Eye (tissue), 1 donor: Measurements from ENCODE around the gene MAPKAP1.

Source experiments
- DNase-seq: peaks from one replicate; pipeline ENCODE4 v3.0.0-alpha.2; 2015

The MAPKAP1 gene

DNA sequence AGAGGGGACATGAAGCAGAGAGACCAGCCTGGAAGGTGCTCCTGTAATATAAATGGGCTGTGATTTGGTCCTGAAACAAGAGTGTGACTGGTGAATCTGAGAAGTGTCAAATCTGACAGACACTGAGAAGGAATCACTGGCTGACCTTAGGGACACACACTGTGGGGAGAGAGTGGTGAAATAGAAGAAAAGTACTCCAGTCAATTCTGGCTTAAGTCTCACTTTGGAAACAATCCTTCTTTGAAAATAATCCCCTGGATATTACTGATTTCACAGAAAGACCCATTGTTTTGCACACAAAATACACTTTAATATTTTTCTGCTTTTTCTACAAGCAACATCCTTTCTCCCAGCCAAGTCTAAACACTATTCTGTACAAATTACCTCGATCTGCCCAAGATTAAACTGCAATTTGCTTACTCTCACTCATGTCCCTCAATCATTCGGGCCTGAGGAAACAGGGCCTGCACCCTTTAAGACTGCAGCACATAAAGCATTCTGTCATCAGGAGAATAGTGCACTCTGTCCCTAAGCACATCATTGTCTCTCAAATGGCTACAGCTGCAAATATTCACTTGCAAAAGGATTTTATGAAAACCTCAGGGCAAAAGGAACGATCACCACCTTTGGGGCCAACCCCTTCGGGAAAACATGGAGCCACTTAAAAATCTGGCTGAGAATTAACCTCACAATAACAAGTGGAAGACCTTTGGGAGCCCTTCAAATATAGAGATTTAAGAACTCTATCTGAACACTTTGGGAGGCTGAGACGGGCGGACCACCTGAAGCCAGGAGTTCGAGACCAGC, 68.6 kb downstream of the MAPKAP1 start:
- DNase-seq, result no peak

DNA sequence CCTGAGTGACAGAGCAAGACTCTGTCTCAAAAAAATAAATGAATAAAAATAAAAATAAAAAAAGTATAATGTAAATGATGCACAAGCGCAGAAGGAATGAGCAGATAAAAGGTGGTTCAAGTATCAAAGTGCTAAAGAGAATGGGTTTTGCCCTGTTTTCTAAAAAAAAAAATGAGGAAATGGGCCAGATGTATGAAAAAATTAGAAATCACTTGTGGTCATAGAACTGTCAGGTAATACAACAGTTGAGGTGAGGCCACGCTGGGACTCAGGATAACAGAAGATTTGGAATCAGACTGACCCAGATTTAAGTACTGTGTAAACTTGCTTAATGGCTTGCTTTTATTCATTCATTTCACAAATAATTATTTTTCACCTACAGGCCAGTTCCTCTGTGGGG, 69.8 kb downstream of the MAPKAP1 start:
- DNase-seq, result no peak

DNA sequence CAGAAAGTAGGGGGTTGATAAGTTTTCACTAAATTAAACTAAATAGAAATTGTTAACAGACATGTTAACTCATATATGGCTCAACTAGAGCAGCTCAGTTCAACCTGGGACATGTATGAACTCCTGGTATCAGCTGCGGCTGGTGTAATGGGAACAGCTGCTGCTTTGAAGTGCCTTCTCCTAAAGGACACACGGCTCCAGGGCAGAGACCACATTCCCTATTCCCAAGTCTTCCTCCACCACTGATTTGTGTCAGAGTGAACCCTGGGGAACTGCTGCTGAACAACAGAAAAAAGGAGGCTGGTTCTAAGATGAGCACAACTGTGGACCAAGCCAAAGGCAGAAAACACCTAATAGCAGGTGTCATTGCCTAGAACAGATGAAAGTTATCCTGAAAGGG, 71.1 kb downstream of the MAPKAP1 start:
- DNase-seq, result peak; percentile 34

DNA sequence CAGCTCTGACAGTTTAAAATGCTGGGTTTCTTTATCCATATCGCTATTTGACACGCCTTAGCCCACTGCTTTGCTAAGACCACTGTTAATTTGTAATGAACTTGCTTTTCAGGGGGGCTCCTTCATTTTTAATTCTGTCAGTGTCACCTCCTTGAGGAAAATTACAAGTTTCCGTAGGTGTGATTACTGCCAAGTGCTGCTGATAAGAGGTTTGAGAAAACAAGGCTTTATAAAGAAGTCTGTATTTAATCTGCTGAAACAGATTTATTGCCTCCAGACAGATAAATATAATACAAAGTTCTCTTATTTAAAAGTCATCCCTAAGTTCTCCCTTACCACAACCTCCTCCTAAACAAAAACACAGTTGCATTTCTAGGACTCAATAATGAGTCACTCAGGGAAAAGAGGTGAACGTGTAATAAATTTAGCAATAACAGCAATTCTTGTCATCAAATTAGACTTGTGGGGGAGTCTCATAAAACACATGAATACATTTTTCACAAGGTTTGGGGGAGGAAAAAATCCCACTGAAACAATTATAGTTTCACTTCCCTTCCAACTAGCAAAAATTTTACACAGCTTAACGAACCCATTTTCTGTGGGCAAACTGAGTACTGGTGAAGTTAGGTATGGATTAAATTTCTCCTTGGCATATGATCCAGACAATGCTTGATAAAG, 72.8 kb downstream of the MAPKAP1 start:
- DNase-seq, result no peak

DNA sequence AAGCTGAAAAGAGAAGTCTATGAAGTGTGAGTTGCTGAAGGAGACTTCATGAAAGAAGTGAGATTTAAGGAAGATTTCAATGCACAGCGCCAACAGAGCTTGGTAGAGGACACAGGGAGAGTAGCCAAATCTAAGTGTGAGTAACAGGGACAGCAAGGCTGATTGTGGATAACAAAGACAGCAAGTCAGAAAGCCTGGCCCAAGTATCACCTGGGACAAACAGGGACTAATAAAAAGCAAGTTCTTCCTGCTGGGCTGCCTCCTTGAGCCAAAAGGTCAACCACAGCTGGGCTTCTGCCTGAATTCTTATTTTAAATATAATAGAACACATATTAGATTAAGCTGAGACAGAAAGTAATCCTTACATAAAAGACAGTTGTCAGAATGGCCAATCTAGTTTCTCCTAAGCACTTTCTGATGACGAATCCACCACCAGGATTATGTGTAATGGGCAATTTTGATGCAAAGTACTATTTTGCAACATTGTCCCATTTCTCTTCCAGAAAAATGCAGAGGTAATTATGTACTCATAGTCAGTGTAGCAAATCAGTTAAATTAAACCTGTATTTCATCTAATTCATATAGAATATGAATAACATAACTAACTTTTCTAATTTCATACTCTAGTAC, 73.8 kb downstream of the MAPKAP1 start:
- DNase-seq, result no peak

DNA sequence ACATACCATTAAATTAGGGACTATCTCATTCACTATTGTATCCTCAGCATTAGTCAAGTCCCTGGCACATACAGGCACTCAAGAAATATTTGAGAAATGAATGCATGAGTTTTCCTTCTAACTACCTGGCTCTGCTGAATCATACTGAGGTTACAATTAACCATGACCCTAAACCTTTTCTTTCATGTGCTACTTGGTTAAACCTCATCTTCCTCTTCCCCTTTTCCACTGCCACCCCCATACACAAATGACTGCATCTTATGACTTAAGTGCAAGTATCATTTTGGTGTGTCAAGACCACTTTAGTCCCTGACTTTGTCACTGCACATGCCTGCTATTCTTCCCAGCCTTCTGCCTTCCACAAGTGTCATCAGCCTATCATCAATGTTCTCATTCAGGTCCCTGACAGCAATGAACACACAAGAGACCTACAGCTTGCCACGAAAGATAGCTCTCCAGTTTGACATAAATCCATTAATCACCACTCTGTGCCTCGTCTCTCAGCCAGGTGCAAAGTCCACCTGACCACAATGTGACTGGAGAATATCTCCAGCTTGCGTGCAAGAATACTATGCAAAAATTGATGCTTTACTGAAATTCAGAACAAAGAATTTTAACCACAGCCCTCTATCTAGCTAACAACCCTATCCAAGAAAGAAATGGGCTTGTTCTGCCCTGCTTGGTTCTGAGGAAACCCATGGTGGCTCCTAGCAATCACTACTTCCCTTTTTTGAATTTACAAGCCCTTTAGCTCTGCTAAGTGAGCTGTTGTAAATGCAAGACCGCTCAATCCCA, 74.5 kb downstream of the MAPKAP1 start:
- DNase-seq, result no peak

DNA sequence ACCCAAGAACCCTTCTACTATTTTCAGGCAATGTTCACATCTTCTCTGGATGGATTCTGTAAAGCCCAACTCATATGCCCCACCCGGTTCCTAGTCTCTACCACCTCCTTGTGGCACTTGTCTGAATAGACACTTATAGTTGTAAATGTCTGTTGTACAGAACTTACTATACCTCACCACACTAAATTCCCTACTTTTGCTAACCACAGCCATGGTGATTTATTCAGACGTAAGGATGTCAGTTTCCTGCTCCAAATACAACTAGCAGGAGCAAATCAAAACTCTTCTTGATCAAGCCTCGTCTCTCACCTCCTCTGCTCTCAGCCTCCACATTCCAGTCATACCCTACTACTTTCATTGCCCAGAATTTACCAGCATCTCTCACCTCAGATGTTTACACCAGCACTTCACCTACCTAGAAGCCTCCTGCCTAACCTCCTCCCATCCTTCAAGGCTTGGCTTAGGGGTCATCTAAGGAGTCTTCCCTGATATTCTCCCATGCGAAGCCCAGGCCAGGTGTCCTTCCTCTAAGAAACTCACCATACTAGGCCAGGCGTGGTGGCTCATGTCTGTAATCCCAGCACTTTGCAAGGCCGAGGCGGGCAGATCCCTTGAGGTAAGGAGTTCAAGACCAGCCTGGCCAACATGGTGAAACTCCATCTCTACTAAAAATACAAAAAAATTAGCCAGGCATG, 75.5 kb downstream of the MAPKAP1 start:
- DNase-seq, result peak; percentile 34

DNA sequence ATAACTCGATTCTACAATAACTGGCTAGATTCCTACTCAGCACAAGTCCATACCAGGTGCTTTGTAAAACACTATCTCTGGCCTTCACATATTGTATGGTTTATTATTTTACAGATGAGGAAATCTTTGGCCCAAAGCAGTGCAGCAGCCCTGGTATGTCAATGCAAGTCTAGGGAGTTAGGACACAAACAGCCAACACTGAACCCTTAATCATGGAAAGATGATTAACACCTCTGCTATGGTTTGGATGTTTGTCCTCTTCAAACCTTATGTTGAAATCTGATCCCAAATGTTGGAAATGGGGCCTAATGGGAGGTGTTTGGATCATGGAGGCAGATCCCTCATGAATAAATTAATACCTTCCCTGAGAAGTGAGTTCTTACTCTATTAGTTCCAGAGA, 76.6 kb downstream of the MAPKAP1 start:
- no peak for DNase-seq

DNA sequence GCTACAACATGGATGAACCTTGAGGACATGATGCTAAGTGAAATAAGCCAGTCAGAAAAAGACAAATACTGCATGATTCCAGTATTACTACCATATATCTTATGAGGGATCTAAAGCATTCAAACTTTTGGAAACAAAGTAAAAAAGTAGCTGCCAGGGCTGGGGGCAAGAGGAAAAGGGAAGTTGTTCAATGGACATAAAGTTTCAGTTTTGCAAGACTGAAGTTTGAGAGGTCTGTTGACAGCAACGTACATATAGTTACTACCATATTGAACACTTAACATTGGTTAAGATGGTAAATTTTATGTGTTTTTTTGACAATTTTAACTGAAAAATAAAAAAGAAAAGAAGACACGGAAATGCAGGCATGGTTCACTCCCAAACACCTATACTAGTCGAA, 77.6 kb downstream of the MAPKAP1 start:
- DNase-seq, result no peak

DNA sequence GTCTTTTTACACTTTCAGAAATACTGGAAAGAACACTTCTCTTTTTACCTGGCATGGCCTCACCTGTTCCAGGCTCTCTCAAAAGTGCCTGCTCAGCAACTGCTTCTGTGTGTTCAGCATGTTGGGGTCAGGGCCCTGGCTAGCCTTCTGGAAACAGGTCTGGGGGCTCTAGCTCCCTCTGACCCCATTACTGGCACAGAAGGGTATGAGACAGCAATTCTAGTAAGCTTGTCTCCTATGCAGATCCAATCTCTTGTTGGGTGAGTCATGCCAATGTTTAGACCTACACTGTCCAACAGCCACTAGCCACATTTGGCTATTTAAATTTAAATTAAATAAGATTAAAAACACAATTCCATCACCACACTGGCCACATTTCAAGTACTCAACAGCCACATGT, 80.8 kb downstream of the MAPKAP1 start:
- no peak for DNase-seq

DNA sequence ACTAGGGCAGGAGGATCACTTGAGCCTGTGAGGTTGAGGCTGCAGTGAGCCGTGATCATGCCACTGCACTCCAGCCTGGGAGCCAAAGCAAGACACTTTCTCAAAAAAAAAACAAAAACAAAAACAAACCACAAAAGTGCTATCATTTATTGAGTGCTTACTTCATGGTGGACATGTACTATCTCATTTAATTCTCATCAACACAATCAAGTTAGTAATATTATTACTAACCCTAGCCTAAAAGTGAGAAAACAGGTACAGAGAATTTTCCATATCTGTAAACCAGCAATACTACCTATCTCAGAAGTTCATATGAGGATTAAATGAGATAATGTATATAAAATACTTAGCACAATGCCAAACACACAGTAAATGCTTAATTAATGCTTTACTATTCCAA, 85.8 kb downstream of the MAPKAP1 start:
- DNase-seq, result no peak

DNA sequence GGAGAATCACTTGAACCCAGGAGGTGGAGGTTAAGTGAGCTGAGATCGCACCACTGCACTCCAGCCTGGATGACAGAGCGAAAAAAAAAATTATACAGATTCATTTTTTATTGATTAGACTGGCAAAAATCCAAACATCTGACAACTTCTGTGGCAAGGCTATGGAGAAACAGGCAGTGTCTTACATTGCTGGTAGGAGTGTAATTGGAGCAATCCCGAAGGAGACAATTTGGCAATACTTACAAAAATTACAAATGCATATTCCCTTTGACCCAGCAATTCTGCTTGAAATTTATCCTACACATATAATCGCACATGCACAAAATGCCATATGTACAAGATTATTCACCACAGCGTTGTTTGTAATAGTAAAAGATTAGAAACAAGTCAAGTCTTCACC, 86.8 kb downstream of the MAPKAP1 start:
- no peak for DNase-seq

DNA sequence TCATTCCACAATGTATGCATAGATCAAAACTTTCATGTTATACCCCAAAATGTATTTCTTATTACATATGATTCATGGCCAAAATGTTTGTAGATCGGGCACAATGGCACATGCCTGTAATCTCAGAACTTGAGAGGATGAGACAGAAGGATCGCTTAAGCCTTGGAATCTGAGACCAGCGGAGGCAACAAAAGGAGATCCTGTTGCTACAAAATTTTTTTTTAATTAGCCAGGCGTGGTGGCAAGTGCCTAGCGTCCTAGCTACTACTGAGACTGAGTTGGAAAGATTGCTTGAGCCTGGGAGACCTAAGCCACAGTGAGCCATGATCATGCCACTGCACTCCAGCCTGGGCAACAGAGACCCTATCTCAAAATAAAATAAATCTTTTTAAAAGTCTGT, 89.9 kb downstream of the MAPKAP1 start:
- no peak for DNase-seq

DNA sequence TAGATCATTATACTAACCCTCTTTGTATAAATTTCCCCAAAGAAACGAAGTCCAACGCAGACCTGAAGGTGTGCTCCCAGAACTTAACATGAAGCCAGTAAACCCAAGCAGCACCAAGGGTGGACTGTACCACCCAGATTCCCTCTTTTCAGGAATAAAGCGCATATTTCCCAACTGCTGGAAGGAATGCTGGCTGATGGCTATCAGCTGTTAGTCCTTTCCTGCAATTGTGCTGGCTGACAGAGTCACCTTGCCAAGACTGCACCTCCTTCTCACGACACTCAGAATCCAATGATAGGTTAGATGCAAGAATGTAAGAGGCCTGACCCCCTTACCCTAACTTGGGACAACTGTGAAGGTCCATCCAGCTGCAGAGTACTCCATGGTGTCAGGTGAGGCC, 93.9 kb downstream of the MAPKAP1 start:
- no peak for DNase-seq

DNA sequence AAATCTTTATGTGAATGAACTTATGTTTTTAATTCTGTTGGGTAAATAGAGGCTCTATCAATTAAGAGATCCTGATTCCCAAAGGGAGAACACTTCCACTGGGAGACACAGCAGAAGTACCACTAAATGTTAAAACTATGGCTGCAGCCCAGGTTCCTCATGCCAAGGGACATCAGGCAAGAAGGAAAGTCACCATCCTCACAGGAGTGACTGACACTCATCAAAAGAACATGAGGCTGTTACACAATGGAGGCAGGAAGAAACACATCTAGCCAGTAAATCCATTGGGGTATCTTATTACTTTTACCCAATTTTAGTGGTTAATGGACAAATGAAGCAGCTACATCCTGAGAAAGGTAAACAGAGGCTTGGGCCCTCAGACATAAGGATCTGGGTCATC, 94.4 kb downstream of the MAPKAP1 start:
- DNase-seq, result no peak

DNA sequence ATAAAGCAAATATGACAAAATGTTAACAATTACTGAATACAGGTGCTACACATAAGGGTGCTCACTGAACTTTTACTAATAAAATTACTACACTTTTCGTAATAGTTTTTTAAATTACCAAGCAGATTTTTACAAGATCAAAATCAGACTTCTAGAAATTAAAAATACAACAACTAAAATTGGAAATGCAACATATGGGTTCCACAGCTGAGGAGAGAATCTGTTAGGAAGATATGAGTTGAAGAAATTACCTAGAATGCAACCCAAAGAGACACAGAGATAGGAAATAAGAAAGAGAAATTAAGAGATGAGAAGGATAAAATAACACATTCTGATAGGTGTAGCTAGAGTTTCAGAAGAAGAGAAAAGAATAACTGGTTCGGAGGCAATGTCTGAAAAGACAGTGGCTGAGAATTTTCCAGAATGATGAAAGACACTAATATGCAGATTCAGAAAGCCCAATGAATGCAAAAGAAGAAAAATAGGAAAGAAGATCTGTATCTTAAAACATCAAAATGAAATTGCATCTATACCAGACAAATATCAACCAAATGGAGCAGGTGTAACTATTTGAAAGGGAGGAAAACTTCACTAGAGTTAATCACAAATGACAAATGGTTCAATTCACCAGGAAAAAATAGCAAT, 95.8 kb downstream of the MAPKAP1 start:
- no peak for DNase-seq

DNA sequence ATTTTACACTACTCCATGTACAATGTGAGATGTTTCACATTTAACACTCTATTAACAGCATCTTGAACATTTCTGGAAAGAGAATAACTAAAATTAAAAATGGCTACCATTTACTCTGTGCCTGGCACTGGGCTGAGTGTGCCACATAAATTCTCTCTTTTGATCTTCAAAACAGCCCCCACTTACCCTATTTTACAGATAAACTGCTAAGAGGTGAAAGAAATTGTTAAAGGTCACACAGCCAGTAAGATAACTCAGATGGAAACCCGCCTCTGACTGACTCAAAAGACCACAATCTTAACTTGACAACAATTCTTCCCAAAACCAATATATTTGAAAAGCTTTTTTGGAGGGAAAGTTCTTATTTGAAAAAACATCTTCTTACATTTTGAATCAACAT, 97.3 kb downstream of the MAPKAP1 start:
- no peak for DNase-seq

DNA sequence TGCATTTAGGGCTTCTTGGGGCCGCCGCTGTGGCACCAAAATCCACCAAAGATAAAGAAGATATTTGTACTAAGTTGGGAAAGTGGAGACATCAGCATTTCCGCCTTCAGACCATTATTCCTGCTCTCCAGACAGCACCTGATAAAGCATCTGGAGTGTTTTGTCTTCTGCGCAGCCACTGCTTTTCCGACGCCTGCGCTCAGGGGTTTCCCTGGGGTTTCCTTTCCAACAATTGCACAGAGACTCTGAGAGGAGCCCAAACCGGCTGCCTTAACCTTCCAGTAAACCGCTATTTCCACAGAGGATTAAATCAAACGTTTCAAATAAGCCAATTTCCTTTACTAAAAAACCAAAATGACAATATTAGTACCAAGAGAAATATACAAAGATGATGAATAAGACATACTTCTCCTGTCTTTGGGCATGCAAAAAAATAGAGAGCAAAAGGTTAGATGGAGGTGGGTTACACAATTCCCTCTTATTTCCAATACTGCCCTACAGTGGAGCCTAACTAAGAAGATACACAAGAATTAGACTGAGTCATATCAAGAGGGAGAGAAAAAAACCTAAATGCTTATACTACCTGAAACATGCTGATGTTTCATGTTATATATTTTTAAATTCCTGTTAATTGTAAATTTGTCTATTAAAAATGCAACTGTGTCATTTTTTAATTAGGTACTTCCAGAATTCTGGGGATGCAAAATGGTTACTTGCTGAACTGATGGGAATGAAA, 98.4 kb downstream of the MAPKAP1 start:
- DNase-seq, result peak; percentile 35

DNA sequence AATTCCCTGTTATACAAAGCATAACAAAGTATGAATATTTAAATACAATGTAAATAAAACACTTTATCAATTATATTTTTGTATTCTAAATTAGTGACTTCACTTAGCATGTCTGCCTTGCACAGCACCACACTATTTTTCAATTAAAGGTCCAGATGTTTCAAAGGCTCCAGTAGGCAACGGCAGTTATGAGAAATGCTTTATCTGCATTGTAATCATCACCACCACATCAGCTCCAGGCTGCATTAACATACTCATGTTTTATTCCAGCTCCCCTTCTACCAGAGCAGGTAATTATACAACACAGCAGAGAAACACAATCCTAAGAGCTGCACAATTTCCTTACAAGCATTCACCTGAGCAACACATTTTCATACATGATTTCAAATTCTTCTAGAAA, 102.8 kb downstream of the MAPKAP1 start:
- DNase-seq, result no peak

DNA sequence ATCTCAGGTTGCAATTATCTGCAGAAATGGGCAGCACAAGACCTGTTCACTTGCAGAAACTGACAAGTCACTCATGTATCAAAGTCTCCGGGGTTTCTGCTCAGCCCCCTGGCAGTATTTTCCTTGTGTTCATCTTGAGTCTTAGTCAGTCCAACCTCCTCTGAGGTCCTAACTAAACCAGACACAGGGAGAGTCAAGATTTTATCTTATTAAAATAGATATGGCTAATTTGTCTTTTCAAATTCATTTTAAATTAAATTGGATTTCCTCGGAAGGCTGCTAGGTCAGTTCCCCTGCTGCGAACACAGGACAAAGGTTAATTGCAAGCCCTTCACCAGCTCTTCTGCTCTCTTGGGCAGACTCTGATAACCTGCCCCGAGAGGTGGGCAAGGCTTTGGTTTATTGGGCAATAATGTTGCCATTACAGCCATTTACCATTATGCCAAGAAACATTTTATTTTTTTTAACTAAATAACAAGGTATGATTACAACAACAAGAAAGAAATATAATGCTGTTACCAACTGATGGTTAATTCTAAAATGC, 103.5 kb downstream of the MAPKAP1 start:
- peak; percentile 61 for DNase-seq

DNA sequence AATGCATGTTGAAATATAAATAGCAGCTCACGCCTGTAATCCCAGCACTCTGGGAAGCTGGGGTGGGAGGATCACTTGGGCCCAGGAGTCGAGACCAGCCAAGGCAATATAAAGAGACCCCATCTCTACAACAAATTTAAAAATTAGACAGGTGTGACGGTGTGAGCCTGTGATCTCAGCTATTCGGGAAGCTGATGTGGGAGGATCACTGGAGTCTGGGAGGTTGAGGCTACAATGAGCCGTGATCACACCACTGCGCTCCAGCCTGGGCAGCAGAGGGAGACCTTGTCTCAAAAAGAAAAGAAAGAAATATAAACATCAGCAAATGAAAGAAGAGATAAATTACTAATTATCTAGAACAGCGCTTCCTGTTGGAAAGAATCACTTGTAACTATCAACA, 105.0 kb downstream of the MAPKAP1 start:
- no peak for DNase-seq
